BJ (cell line): ENCODE data around the gene CA7. TPM values are rescaled to one million over a fixed set of nuclear protein-coding genes. Genes with fewer than 3 reads are reported as not detected.

Experiments used
- CTCF ChIA-PET: fragments of 350-600 bp; formaldehyde crosslinking; extraction: SDS; loops from one replicate; lab custom pipeline; 2021; ENCODE audit warnings: antibody characterized with exemption, inconsistent platforms; lab: Yijun Ruan, JAX
- POLR2A ChIA-PET: fragments of 300-600 bp; sonication (Branson Sonifier 250); formaldehyde crosslinking; extraction: SDS; loops from one replicate; lab custom pipeline; 2021; ENCODE audit warnings: antibody characterized with exemption; lab: Charles Lee
- DNase-seq: peaks from one replicate; pipeline ENCODE4 v3.0.0-alpha.2; 2011; ENCODE audit warnings: low read depth
- H3K27me3 ChIP-seq: 2 replicates; pipeline ENCODE4 v1.6.0; 2011; ENCODE audit warnings: low read length; ENCODE audit not compliant: control insufficient read depth, insufficient read depth
- H3K36me3 ChIP-seq: 2 replicates; pipeline ENCODE4 v1.5.1; 2011; ENCODE audit warnings: low read length; ENCODE audit not compliant: control insufficient read depth, insufficient read depth
- H3K4me3 ChIP-seq: 2 replicates; pipeline ENCODE4 v1.5.1; 2011; ENCODE audit warnings: low read depth, mild to moderate bottlenecking, control low read depth, low read length
- CTCF ChIP-seq: IDR thresholded peaks from 2 replicates; pipeline ENCODE4 v1.5.1; 2011; ENCODE audit warnings: low read depth, mild to moderate bottlenecking, control low read depth, inconsistent platforms, low read length, moderate library complexity; ENCODE audit not compliant: insufficient read depth
- polyA plus RNA-seq: library from polyadenylated mRNA; depleted of rRNA; stranded (reverse); fragments of >200 nt; gene quantifications from 2 replicates; pipeline ENCODE4 v1.2.3, GENCODE V29; 2011

Gene CA7
- polyA plus RNA-seq, 1 experiment: not detected

GRCh38 chr16:66845080-66845410 lies 831 bp downstream of the CA7 start:
- ChIA-PET CTCF (interaction anchor here (2.6 kb wide), 1 partner anchor 15 kb away, joined by 19 read pairs; the partner anchor contains the start of gene NAE1), POLR2A (no interaction called here)
- Histone ChIP-seq H3K27me3 (peaks cover 44% of the 10 kb centered on the region), H3K36me3 (no peaks in the 10 kb centered on the region), H3K4me3 (peak overlapping the region; percentile 10; the same call in 1 of the 2 replicates)
- TF ChIP-seq CTCF: no peak
- DNase-seq: no peak

GRCh38 chr16:66845791-66846221 lies 1.6 kb downstream of the CA7 start:
- CTCF ChIA-PET: interaction anchor here (1.9 kb wide), 1 partner anchor 22 kb away, joined by 12 read pairs; no protein-coding TSS in a partner anchor

GRCh38 chr16:66846266-66846665 lies 2.1 kb downstream of the CA7 start:
- CTCF ChIA-PET: interaction anchor here (1.9 to 3.7 kb wide), 2 partner anchors 16 to 21 kb away, joined by 12 to 19 read pairs; partner anchors contain the start of gene NAE1
- Histone ChIP-seq H3K27me3 (peaks cover 41% of the 10 kb centered on the region), H3K4me3 (no peak overlapping the region), H3K36me3 (no peaks in the 10 kb centered on the region)
- DNase-seq: no peak
- no peak for TF ChIP-seq CTCF
- POLR2A ChIA-PET: no interaction called here

More at GRCh38 chr16:66845791-66846221, 1.6 kb downstream of the CA7 start:
- Histone ChIP-seq H3K4me3 (no peak overlapping the region), H3K27me3 (peaks cover 44% of the 10 kb centered on the region), H3K36me3 (no peaks in the 10 kb centered on the region)
- no peak for DNase-seq
- no peak for TF ChIP-seq CTCF
- POLR2A ChIA-PET: no interaction called here

GRCh38 chr16:66846831-66847230 lies 2.6 kb downstream of the CA7 start:
- no peak for TF ChIP-seq CTCF
- DNase-seq: no peak
- ChIA-PET CTCF (interaction anchor here (1.9 to 3.7 kb wide), 2 partner anchors 16 to 21 kb away, joined by 12 to 19 read pairs; partner anchors contain the start of gene NAE1), POLR2A (no interaction called here)
- peaks cover 41% of the 10 kb centered on the region for H3K27me3 ChIP-seq
- no peaks in the 10 kb centered on the region for H3K36me3 ChIP-seq
- no peak overlapping the region for H3K4me3 ChIP-seq

GRCh38 chr16:66847533-66848067 lies 3.4 kb downstream of the CA7 start:
- H3K4me3 ChIP-seq: no peak overlapping the region
- H3K36me3 ChIP-seq: no peaks in the 10 kb centered on the region
- H3K27me3 ChIP-seq: peaks cover 40% of the 10 kb centered on the region
- CTCF ChIA-PET: interaction anchor here (1.0 to 3.7 kb wide), 3 partner anchors 10 to 184 kb away, joined by 3 to 19 read pairs (median 4); partner anchors contain the start of gene NAE1
- POLR2A ChIA-PET: no interaction called here
- no peak for DNase-seq
- no peak for TF ChIP-seq CTCF
